Myocyte (in vitro differentiated cells): ENCODE results near the gene TRIO. TPM values are rescaled to one million over a fixed set of nuclear protein-coding genes. Genes with fewer than 3 reads are reported as not detected.
"Not testable (repeated sequence)": the region's sequence is repeated elsewhere in the genome, so short reads cannot be mapped to it uniquely, and the experiment has no call there.

Experiments used
- DNase-seq: peaks from one replicate; pipeline ENCODE4 v3.0.0-alpha.2; 2012; ENCODE audit warnings: low read depth
- total RNA-seq: library from RNA; depleted of rRNA; stranded (reverse); fragments of >200 nt; gene quantifications from 2 replicates; pipeline ENCODE4 v1.2.3, GENCODE V29; 2014

Gene TRIO
- total RNA-seq, 1 donor from 2014 or later = 126 TPM

DNA sequence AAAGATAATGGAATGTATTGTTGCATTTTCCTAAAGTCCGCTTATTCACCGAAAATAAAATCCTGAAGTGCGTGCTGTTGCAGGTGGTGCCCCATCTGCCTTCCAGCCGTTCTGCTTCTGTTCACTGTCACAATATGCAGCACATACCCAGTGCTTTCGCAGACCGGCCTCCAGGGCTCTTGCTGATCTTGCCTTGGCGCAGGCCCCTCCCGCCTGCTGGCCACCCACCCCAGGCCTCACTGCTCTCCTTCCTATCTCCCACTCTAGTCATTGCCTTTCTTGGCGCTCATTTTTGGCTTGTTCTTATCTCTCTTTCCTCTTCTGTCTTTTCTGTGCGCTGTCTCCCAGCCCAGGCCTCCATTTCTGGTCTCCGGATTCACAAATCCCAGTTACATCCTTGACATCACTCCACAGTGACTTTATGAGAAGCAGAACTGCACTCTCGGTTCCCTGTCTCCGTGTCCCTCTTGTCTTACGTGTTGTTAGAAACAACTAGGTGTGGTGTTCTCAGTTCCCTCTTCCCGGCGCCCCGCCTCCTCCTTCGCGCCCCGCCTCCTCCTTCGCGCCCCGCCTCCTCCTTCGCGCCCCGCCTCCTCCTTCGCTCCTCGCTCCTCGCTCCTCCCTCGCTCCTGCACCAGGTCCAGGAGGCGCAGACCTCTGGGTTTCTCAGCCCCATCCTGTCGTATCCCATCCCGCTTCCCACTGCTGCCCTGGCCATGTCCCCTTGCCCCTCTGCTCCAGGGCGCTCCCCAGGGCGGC lies 236.8 kb downstream of the TRIO start:
- no peak for DNase-seq

DNA sequence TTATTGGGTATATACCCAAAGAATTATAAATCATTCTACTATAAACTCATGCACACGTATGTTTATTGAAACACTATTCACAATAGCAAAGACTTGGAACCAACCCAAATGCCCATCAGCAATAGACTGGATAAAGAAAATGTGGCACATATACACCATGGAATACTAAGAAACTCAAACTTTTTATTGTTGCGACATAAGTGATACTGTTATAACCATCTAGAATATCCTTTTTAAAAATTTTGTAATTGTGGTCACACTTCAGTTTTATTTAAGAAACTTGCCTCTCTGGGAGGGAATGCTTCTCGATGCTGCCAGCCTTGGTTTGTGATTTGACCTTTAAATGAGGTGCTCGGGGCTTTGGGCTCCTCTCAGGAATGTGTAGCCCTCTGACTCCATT lies 237.6 kb downstream of the TRIO start:
- no peak for DNase-seq

DNA sequence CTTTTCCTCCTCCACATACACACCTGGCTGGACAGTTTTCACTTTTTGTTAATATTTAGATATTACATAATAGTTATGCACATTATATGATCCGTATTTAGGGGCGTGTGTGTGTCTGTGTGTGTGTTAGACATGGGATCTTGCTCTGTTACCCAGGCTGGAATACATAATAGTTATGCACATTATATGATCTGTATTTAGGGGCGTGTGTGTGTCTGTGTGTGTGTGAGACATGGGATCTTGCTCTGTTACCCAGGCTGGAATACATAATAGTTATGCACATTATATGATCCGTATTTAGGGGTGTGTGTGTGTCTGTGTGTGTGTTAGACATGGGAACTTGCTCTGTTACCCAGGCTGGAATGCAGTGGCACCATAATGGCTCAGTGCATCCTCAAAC lies 239.5 kb downstream of the TRIO start:
- DNase-seq = no peak

DNA sequence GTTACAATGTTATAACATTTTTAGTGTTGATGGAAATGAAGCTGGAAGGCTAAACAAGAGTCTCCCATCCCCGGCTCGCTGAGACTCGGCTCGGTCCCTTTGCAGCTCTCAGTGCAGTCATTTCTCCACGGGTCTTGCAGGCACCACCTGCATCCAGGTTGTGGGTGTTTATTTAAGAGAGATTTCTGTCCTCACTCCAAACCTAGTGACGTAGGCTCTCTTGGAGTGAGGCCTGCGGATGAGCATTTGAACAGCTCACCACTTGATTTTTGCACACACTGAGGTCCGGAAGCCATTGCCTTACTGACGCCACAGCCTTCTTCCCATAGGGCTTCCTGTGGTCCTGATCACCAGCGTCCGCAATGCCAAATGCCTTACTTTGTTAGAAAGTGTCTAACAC lies 240.8 kb downstream of the TRIO start:
- no peak for DNase-seq

DNA sequence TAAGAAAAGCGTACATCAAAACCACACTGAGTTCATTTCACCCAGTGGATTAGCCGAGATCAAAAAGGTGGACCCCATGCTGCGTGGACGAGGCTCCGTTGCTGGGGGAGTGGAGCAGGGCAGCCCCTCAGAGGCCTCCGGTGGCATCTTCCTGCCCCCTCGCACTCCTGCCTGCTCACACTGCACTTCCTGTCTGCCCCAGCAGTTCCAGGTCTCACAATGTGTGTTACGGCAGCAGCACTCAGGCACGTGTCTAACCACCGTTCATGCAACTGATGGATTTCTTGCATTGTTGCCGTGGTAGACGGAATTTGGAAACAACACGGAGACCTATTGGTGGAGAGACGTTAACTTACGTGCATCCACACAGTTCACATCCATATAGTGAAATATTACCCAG lies 241.9 kb downstream of the TRIO start:
- DNase-seq = no peak

DNA sequence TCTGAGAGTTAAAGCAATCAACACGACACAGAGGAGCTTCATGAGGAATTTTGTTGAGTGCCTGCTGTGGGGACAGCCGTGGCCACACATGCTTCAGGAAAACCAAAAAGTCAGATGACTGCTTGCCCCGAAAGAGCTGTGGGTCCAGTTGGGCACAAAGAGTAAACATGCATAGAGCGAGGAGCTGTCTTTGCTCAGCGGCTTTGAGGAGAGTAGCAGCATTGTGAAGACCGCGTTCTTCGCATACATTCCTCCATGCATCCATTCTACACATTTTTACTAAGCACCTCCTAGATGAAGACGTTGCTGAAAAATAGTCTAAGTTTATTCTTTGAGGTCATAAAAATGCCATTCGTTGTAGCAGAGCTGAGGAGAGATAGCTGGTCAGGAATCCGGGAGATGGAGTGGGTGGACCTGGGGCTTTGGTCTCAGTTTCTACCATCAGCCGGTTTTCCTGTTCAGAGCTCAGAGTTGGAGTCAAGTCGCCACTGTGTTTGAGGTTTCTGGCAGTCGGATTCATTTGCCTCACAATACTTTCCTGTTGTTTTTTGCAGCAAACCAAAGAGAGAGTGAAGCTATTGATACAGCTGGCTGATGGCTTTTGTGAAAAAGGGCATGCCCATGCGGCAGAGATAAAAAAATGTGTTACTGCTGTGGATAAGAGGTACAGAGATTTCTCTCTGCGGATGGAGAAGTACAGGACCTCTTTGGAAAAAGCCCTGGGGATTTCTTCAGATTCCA lies 243.9 kb downstream of the TRIO start:
- DNase-seq = peak; percentile 58

DNA sequence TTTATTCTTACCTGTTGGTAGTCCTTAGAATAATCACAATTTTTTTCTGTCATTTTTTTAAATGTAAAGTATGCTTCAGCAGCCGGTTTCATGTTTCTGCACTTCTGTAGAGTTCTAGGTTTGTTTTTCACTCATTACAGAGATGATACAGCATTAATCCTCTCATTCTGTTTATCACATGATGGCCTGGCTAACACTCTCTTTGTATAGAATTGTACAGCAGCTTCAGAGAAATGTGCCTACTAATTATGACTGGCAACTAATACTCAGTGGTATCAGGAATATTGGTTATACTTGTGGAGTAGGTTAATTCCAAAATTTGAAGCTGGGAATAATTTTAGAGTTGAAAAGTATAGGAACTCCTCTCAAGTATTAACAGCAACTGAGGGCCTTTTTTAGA lies 245.6 kb downstream of the TRIO start:
- no peak for DNase-seq

DNA sequence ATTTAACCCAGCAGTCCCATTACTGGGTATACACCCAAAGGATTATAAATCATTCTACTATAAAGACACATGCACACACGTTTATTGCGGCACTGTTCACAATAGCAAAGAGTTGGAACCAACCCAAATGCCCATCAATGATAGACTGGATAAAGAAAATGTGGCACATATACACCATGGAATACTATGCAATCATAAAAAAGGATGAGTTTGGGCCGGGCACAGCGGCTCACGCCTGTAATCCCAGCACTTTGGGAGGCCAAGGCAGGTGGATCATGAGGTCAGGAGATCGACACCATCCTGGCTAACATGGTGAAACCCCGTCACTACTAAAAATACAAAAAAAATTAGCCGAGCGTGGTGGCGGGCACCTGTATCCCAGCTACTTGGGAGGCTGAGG lies 249.4 kb downstream of the TRIO start:
- not testable (repeated sequence) for DNase-seq

DNA sequence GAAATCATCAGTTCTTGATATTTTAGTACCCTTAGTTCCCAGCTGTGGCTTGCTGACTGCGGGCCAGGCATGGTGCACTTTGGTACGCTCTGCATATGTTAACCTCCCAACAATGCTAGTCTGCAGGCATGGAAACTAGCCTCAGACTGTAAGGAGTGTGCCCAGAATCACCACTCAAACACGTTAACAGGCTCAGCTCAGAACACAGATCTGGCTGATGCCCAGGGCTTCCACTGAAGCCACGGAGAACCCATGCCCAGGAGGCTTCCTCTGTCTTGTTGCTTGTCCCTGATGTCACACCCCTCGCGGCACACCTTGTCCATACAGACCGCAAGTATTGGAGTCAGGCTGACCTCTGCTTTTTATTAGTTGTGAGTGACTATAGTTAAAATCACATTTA lies 251.2 kb downstream of the TRIO start:
- no peak for DNase-seq

DNA sequence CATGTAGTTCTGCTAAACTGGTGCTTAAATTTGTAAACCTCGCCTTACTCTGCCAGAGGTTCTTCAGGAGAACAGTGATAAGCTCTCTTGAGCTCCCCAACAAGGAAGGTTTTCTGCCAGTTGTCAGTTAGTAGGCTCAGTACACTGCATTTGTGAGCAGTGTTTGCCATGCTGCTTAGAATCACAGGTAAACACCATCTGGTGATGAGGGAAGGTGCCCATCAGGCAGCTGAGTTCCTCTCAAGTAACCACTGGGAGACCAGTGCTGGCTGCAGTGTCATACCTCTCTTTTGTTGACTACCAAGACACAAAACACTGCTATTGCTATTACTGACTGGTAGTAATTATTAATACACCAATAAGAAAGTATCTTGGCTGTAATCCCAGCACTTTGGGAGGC lies 252.3 kb downstream of the TRIO start:
- DNase-seq = no peak

DNA sequence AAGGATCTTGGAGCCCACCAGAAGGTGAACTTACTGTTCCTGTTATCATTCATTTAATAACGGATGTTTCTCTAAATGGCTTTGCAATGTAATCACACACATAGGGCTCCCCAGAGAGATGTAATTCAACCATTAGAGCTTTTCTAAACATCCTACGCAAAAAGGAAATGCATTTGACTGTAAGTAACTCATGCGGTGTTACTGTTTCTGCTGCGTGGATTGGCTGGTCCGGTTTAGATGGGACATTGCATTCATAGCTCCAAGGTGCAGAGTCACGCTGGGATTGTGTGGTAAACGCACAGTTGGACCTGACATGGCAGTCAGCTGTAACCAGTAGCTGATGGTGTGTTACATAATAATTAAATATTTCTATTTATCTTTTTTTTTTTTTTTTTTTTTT lies 252.9 kb downstream of the TRIO start:
- DNase-seq = no peak

DNA sequence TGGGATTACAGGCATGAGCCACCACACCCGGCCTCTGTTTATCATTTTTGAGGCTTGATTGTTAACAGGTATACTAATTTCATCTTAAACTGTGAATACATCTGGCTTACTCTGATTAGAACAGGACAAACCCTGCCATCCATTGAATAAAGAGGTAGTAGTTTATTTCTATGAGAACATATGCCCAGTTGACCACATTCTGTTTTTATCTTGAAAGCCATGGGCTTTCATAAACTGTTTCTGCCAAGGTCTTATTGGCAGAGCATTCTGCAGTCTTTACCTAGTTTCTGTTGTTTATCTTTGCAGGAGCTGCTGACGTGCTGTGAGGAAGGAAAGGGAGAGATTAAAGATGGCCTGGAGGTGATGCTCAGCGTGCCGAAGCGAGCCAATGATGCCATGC lies 253.6 kb downstream of the TRIO start:
- no peak for DNase-seq

DNA sequence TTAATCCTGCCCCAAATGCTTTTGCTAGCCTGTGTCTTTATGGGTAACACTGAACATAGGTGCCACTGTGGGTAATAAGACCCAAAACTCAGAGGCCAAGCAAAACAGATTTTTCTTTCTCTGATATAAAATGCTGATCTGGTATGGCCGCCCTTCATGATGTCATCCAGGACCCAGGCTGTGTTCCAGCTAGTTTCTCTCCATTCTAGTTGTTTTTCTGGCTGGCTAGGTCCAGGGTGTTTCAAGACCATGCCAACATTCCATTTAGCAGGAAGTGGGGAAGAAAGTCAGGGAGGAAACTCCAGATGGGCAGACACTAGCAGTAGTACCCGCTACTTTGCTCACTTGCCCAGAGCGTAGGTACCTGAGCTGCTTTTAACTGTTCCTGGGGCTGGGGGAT lies 254.6 kb downstream of the TRIO start:
- peak; percentile 56 for DNase-seq

DNA sequence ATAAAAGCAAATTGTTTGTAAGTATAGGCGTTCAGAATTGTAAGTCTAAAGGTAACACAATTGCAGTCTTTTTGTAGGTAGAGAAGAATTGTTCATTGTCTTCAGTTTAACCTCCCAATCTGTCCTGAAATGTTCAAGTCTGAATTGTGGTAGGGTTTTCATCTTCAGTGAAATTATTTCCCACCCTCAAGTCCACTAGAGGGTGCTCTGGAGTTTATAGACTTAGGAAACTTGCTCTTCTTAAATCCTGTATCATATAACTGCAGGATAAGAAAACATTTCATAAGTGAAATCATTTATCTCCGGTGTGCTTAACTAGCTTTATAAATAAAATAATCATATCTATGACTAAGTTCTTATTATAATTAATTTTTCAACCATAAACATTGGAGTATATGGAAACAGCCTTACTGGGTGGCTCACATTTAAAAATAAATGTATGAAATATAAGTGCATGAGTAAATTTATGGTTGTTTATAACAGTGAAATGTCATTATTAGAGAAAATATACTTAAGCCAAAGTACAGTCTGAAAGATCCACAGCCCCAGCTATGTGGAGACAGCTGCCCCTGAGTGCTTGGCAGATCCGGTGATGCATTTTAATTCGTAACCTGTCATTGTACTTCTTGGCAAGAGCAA lies 256.0 kb downstream of the TRIO start:
- DNase-seq = peak; percentile 76

DNA sequence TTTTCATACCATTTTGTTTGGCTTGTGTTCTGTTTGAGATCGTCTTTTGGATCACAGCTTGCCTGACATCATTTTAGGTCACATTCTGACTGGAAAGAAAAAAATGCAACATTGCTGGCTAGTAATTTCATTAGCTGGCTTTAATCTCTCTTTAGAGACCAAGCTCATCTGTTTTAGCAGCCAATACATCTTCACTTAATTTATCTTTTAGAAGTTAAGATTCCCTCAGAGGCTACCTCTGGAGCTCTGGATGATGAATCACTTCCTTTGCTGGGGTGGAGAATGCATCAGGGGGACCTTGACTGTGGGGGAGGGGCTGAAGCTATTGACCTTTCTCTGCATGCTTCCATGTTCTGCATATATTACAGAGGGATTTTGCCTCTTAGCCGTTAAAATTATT lies 256.9 kb downstream of the TRIO start:
- no peak for DNase-seq

DNA sequence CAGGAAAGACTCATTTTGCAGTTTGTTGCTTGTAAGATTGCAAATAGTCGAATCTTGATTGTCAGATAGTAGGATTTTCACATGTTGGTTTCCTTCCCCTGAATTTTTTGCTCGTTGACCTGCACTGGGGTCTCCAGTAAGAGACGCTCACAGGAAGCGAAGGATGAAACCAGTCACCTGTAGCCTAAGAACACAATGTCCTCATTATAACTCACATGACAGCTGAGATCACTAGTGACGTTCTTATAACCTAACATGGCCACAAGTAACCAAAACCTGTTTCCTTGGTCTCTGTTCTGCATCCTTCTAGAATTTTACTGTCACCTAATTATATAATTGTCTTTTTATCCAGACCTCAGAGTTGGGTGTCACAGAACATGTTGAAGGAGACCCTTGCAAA lies 257.5 kb downstream of the TRIO start:
- DNase-seq = no peak

DNA sequence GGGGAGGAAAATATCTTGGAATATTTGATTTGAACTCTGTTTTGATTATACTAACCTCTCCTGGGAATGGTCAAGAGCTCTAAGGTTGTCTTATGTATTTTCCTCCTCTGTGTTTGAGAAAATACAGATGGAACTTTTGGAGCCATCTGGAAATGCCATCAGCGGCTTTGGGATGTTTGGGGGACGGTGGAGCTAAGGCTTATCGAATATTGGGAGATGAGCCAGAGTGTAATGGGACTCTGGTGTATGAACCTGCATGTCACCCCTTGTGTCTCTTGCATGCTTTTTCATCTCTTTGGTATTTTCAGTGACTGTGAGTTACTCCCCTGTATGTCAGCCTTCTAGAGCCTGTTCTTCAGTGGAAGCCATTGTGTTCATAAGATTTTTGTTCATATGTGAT lies 258.5 kb downstream of the TRIO start:
- DNase-seq = no peak

DNA sequence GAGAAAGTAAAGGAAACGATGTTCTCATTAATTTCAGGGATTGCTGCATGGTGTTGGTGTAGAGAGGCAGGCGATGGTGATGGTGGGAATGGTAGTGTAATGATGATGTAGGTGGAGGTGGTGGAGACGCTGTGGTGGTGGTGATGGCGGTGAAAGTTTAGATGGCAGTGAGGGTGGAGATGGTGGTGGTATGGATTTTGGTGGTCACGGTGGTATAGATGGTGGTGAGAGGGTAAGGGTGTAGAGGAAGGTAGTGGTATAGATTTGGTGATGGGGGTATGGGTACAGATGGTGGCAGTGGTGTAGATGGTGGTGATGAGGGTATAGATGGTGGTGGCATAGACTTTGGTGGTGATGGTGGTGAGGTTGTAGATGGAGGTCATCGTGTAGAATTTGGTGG lies 259.3 kb downstream of the TRIO start:
- no peak for DNase-seq

DNA sequence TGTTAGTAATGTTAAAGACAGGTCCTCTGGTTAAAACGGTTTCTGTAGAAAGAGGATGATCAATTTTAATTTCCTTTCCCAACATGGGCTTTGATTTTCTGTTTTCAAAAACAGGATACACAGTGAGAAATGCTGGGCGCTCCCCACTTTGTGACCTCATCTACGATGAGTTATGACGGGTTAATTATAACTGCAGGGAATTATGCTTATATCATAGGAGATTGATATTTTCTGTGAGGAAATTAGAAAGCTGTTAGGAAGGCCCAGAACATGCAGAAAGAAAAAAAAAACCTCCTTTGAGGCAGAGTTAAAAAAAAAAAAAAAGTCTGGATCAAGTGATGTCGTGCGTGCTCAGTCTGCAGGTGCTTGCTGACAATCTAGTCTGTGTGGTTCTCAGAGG lies 261.6 kb downstream of the TRIO start:
- DNase-seq = no peak

DNA sequence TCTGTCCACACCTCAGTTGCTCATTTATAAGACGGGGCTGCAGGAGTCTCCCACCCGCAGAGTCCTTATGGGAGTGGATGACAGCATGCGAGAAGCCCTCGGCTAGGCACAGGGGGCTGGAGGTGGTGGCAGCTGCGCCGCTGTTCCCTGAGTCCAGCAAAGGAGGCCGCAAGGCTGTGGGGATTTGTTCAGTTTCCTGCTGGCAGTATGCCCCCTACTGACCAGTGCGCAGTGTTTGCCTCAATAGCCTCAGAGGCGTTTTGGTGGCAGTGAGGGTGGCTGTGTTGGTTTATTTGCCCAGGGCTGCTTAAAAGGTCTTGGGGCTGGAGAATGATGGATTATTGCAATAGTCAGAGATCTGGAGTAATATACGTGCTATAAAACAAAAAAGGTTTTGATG lies 262.1 kb downstream of the TRIO start:
- no peak for DNase-seq

DNA sequence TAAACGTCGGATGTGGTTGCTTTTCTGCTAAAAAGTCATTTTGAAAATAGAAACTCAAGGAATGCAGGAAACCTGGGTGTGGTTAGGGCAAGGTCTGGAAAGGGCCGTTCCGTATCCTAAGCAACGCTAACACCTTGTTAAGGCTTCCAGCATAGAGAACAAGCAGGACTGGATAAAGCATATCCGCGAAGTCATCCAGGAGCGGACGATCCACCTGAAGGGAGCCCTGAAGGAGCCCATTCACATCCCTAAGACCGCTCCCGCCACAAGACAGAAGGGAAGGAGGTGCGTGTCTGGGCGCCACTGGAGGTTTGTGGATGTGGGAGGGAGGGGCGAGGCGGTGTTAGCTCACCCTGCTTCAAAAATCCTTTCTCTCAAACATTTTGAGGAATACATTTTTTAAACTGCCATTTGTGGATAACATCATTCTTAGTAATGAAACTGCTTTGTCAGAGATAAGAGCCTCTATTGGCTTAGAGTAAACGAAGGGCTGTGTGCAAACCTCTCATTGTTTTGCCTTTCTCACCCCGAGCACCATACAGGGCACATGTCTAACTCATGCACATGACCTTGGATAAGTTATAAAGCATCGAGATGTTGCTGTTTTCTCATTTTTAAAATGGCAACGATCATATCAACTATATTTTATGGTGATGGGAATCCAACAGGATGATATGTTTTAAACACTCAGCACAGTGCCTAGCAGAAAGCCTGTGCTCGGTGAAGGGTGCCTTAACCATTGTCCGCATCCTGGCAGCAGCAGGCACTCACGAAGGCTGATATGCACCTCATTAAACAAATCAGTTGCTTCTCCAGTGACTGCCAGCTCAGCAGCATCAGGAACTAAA lies 262.8 kb downstream of the TRIO start:
- DNase-seq = no peak

DNA sequence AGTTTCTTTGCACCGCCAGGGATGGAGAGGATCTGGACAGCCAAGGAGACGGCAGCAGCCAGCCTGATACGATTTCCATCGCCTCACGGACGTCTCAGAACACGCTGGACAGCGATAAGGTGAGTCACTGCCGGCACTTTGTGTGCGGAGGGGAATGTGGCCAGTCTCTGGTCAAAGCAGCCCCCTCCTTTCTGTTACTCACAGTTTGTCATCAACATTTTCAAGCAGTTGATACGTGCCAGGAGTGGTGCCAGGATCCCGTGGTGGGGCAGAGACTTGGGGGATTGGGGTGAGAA lies 263.4 kb downstream of the TRIO start:
- peak; percentile 73 for DNase-seq
